Activated CD8-positive, alpha-beta memory T cell treated with anti-CD3 and anti-CD28 coated beads, Interleukin-2, amount 10 ng/mL, durations not matched to agents 7 days and 5 days (primary cell): ENCODE data around the gene PCDHGA8. TPM values are rescaled to one million over a fixed set of nuclear protein-coding genes. Genes with fewer than 3 reads are reported as not detected.

Source experiments
- ATAC-seq: fragments of 150-1000 bp; cut with Tn5 transposase; one replicate; pipeline ENCODE4 v1.10.0; 2021; ENCODE audit warnings: moderate library complexity
- CTCF ChIA-PET: fragments of 350-600 bp; sonication (Branson Sonifier 250); formaldehyde crosslinking; loops from one replicate; lab custom pipeline; 2021; ENCODE audit warnings: antibody characterized with exemption; lab: Charles Lee
- DNase-seq: peaks from one replicate; pipeline ENCODE4 v3.0.0-alpha.2; 2020
- H3K27ac Mint-ChIP-seq: one replicate; pipeline ENCODE4 v1.8.0; 2021; ENCODE audit warnings: mild to moderate bottlenecking, mixed read lengths
- H3K27me3 Mint-ChIP-seq: one replicate; pipeline ENCODE4 v1.8.0; 2021; ENCODE audit warnings: mixed read lengths
- H3K36me3 Mint-ChIP-seq: one replicate; pipeline ENCODE4 v1.8.0; 2021; ENCODE audit warnings: mild to moderate bottlenecking, mixed read lengths
- H3K4me1 Mint-ChIP-seq: one replicate; pipeline ENCODE4 v1.8.0; 2021; ENCODE audit warnings: mixed read lengths
- H3K4me3 Mint-ChIP-seq: one replicate; pipeline ENCODE4 v1.8.0; 2021; ENCODE audit warnings: mild to moderate bottlenecking, moderate library complexity, mixed read lengths
- H3K9me3 Mint-ChIP-seq: one replicate; pipeline ENCODE4 v1.8.0; 2022; ENCODE audit warnings: low read depth, mixed read lengths
- total RNA-seq, 2 experiments: library from RNA; stranded (reverse); gene quantifications; one replicate each; pipeline ENCODE4 v1.2.3, GENCODE V29; 2021

The PCDHGA8 gene
- total RNA-seq, 2 experiments from 2014 or later: not detected

DNA sequence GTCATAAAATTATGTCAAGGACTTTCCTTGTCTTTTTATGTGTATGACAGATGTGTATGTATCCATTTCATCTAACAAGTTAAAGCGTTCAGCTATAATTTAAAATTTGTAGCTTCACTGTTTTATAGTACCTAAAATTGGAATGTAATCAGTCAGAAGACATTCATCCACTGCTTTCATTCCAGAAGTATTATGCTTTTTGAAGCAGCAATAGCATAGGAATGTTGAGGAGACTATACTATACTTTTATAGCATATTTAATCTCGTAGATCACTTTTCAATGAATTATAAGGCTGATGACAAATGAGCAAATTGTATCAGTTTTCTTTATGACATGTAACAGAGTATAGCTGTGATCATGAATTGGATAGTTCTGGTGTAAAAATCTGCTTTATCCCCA is 44.8 kb downstream of the PCDHGA8 start:
- CTCF ChIA-PET: interaction anchor here (0.7 to 1.5 kb wide), 4 partner anchors 20 to 127 kb away, joined by 3 to 4 read pairs (median 3); partner anchors contain the start of gene PCDHGB7
- H3K4me3 Mint-ChIP-seq: no peak overlapping the region

DNA sequence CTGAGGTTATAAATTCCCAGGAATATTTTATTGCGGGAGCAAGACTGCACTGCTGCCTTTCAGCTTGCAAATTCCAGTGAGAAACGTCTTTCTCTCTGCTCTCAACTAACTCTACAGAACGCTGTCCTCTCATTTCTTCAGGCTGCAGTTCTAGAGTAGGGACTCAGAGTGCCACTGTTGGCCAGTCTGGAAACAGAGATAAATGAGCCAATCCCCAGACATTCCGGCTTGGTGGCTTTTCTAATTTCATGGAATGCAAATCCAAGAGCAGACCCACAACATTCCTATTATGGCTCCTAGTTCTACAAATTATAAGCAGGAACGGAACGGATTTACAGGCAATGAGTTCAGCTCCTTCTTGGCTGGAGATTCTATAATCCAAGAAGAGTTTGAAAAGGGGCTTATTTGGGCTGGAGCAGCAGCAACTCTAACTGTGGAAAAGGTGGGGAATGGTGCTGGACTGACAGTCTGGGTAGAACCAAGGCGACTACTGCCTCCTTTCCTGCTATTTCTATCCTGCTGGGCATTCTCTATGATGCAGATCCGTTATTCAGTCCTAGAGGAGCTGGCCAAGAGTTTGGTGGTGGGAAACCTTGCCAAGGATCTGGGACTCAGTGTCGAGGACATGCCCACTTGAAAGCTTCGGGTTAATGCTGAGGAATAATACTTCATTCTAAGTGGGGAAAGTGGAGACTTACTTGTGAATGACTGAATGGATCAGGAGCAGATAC is 47.1 kb downstream of the PCDHGA8 start:
- CTCF ChIA-PET: no interaction called here
- Mint-ChIP-seq H3K36me3 (no peaks in the 10 kb centered on the region), H3K27ac (no peak overlapping the region), H3K27me3 (peaks cover 6% of the 10 kb centered on the region), H3K4me3 (no peak overlapping the region), H3K9me3 (no peaks in the 10 kb centered on the region), H3K4me1 (no peaks in the 10 kb centered on the region)
- DNase-seq (no peak), ATAC-seq (no peak)

More for the DNA sequence above, 44.8 kb downstream of the PCDHGA8 start:
- DNase-seq (no peak), ATAC-seq (no peak)
- no peaks in the 10 kb centered on the region for H3K4me1 Mint-ChIP-seq
- H3K27ac Mint-ChIP-seq: no peak overlapping the region
- peaks cover 3% of the 10 kb centered on the region for H3K36me3 Mint-ChIP-seq
- H3K9me3 Mint-ChIP-seq: peaks cover 3% of the 10 kb centered on the region
- H3K27me3 Mint-ChIP-seq: peaks cover 18% of the 10 kb centered on the region

DNA sequence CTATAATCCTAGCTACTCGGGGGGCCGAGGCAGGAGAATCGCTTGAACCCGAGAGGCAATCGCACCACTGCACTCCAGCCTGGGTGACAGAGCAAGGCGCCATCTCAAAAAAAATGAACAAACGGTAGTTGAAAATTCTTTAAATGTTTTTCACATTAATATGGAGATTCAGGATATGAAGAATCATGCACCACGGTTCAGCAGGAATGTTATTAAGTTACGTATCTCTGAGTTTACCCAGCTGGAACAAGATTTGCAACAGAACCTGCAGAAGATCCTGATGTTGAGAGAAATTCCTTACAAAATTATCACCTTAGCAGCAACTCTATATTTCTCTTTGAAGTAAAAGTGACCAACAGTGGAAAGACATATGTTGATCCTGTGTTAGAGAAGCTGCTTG is 47.9 kb downstream of the PCDHGA8 start:
- DNase-seq: no peak
- Mint-ChIP-seq H3K4me3 (no peak overlapping the region), H3K9me3 (no peaks in the 10 kb centered on the region), H3K27ac (no peak overlapping the region), H3K27me3 (peaks cover 6% of the 10 kb centered on the region), H3K4me1 (no peaks in the 10 kb centered on the region), H3K36me3 (no peaks in the 10 kb centered on the region)
- CTCF ChIA-PET: no interaction called here
- ATAC-seq: no peak

DNA sequence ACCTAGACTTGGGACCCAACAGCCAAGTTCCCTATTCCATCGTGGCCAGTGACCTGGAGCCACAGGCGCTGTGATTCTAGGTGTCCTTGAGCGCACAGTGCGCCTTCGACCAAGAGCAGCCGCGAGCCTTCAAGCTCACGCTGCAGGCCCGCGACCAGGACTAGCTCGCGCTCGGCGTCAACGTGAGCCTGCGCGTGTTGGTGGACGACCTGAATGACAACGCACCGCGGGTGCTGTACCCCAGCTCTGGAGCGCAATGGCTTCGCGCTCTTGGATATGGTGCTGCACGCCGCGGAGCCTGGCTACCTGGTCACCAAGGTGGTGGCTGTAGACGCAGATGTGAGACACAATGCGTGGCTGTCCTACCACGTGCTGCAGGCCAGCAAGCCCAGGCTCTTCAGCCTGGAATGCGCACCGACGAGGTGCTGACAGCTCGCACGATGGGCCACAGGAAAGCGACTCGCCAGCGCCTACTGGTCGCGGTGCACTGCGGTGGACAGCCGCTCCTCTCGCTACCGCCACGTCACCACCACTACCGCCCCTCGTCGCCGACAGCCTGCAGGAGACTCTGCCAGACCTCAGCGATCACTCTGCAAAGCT is 49.2 kb downstream of the PCDHGA8 start:
- no peak for ATAC-seq
- H3K4me1 Mint-ChIP-seq: no peaks in the 10 kb centered on the region
- H3K9me3 Mint-ChIP-seq: no peaks in the 10 kb centered on the region
- H3K36me3 Mint-ChIP-seq: no peaks in the 10 kb centered on the region
- no peak for DNase-seq
- no peak overlapping the region for H3K27ac Mint-ChIP-seq
- H3K4me3 Mint-ChIP-seq: no peak overlapping the region
- H3K27me3 Mint-ChIP-seq: peaks cover 5% of the 10 kb centered on the region
- CTCF ChIA-PET: no interaction called here

Other genes starting within 250 kb of the PCDHGA8 start
- gene PCDHB6, start 242.6 kb upstream of the PCDHGA8 start, total RNA-seq: not detected
- gene PCDHB7, start 220.0 kb upstream of the PCDHGA8 start, total RNA-seq: not detected
- gene PCDHB8, start 214.8 kb upstream of the PCDHGA8 start, total RNA-seq: not detected
- gene PCDHB16, start 210.2 kb upstream of the PCDHGA8 start, total RNA-seq: not detected
- gene PCDHB9, start 205.5 kb upstream of the PCDHGA8 start, total RNA-seq: not detected
- gene PCDHB10, start 200.3 kb upstream of the PCDHGA8 start, total RNA-seq: not detected
- gene PCDHB11, start 193.0 kb upstream of the PCDHGA8 start, total RNA-seq: not detected
- gene PCDHB12, start 183.9 kb upstream of the PCDHGA8 start, total RNA-seq: not detected
- not detected for gene PCDHB13, start 178.7 kb upstream of the PCDHGA8 start, total RNA-seq
- not detected for gene PCDHB14, start 169.3 kb upstream of the PCDHGA8 start, total RNA-seq
- gene PCDHB15, start 147.2 kb upstream of the PCDHGA8 start, total RNA-seq: not detected
- 1 to 10 TPM in 1 of 2 experiments, under 1 TPM in 1; 0.56 to 1.1 TPM for gene SLC25A2, start 88.6 kb upstream of the PCDHGA8 start, total RNA-seq
- gene TAF7, start 71.8 kb upstream of the PCDHGA8 start, total RNA-seq: 10 to 100 TPM; 57.3 to 64.6 TPM
- gene PCDHGA1, start 62.1 kb upstream of the PCDHGA8 start, total RNA-seq: not detected
- gene PCDHGA2, start 53.9 kb upstream of the PCDHGA8 start, total RNA-seq: not detected
- under 1 TPM in 1 of 2 experiments, not detected in 1; 0.15 TPM for gene PCDHGA3, start 48.8 kb upstream of the PCDHGA8 start, total RNA-seq
- not detected for gene PCDHGB1, start 42.5 kb upstream of the PCDHGA8 start, total RNA-seq
- under 1 TPM in 1 of 2 experiments, not detected in 1; 0.20 TPM for gene PCDHGA4, start 37.6 kb upstream of the PCDHGA8 start, total RNA-seq
- under 1 TPM; 0.12 to 0.67 TPM for gene PCDHGB2, start 32.6 kb upstream of the PCDHGA8 start, total RNA-seq
- under 1 TPM; 0.09 to 0.12 TPM for gene PCDHGA5, start 28.5 kb upstream of the PCDHGA8 start, total RNA-seq
- gene PCDHGB3, start 22.4 kb upstream of the PCDHGA8 start, total RNA-seq: under 1 TPM; 0.09 to 0.41 TPM
- gene PCDHGA6, start 18.7 kb upstream of the PCDHGA8 start, total RNA-seq: under 1 TPM; 0.16 to 0.20 TPM
- gene PCDHGA7, start 9.9 kb upstream of the PCDHGA8 start, total RNA-seq: under 1 TPM in 1 of 2 experiments, not detected in 1; 0.07 TPM
- under 1 TPM; 0.07 to 0.09 TPM for gene PCDHGB4, start 4.9 kb upstream of the PCDHGA8 start, total RNA-seq
- gene PCDHGB5, start 5.3 kb downstream of the PCDHGA8 start, total RNA-seq: not detected
- gene PCDHGA9, start 10.1 kb downstream of the PCDHGA8 start, total RNA-seq: not detected
- not detected for gene PCDHGB6, start 15.4 kb downstream of the PCDHGA8 start, total RNA-seq
- gene PCDHGA10, start 20.4 kb downstream of the PCDHGA8 start, total RNA-seq: not detected
- gene PCDHGB7, start 25.0 kb downstream of the PCDHGA8 start, total RNA-seq: not detected
- not detected for gene PCDHGA11, start 28.4 kb downstream of the PCDHGA8 start, total RNA-seq
- under 1 TPM in 1 of 2 experiments, not detected in 1; 0.07 TPM for gene PCDHGA12, start 37.9 kb downstream of the PCDHGA8 start, total RNA-seq
- not detected for gene PCDHGC3, start 83.3 kb downstream of the PCDHGA8 start, total RNA-seq
- gene PCDHGC4, start 92.4 kb downstream of the PCDHGA8 start, total RNA-seq: not detected
- gene PCDHGC5, start 96.4 kb downstream of the PCDHGA8 start, total RNA-seq: not detected
- 100 to 1,000 TPM; 284 to 295 TPM for gene DIAPH1, start 226.4 kb downstream of the PCDHGA8 start, total RNA-seq
- gene HDAC3, start 244.2 kb downstream of the PCDHGA8 start, total RNA-seq: 10 to 100 TPM; 87.1 to 90.0 TPM
- gene RELL2, start 244.4 kb downstream of the PCDHGA8 start, total RNA-seq: 10 to 100 TPM; 28.0 to 35.8 TPM